CD4-positive, alpha-beta T cell (primary cell): ENCODE data around the gene AGAP1. TPM values are rescaled to one million over a fixed set of nuclear protein-coding genes. Genes with fewer than 3 reads are reported as not detected.

ENCODE experiments used
- ATAC-seq: fragments of 200-7000 bp; cut with Tn5 transposase; one replicate; pipeline ENCODE4 v1.10.0; 2022; ENCODE audit warnings: mild to moderate bottlenecking; ENCODE audit not compliant: poor library complexity
- CTCF ChIA-PET: fragments of 350-600 bp; sonication (Branson Sonifier 250); formaldehyde crosslinking; loops from one replicate; lab custom pipeline; 2021; ENCODE audit warnings: antibody characterized with exemption, inconsistent platforms; lab: Charles Lee
- POLR2A ChIA-PET: fragments of 350-600 bp; sonication (Branson Sonifier 250); formaldehyde crosslinking; loops from one replicate; lab custom pipeline; 2021; ENCODE audit warnings: antibody characterized with exemption, inconsistent platforms; lab: Charles Lee
- DNase-seq, 14 experiments: peaks; one replicate each; pipeline ENCODE4 v3.0.0-alpha.2; 2013 to 2020; ENCODE audit warnings: mixed read lengths in 2 of 14
- H3K27ac ChIP-seq, 2 donors: one replicate each; pipeline versions ENCODE4 v1.5.1 to v1.7.0; 2013; ENCODE audit warnings: low read length in 2 of 2, low read depth in 1 of 2, mild to moderate bottlenecking in 1 of 2
- H3K27me3 ChIP-seq, 2 experiments: 1 replicate in 1 of 2; 2 replicates in 1 of 2; pipeline versions ENCODE4 v1.6.1 to v1.7.0; 2013; ENCODE audit warnings: low read length in 2 of 2, control low read depth in 1 of 2, mild to moderate bottlenecking in 1 of 2, moderate library complexity in 1 of 2; ENCODE audit not compliant: insufficient read depth in 2 of 2, control insufficient read depth in 1 of 2
- H3K36me3 ChIP-seq: one replicate; pipeline ENCODE4 v1.6.1; 2013; ENCODE audit warnings: low read length, control low read depth; ENCODE audit not compliant: insufficient read depth
- H3K4me1 ChIP-seq: one replicate; pipeline ENCODE4 v1.6.1; 2013; ENCODE audit warnings: low read length, control low read depth; ENCODE audit not compliant: insufficient read depth
- H3K4me3 ChIP-seq: one replicate; pipeline ENCODE4 v1.5.1; 2013; ENCODE audit warnings: mild to moderate bottlenecking, low read length, moderate library complexity
- H3K9me3 ChIP-seq, 2 experiments: 1 replicate in 1 of 2; 2 replicates in 1 of 2; pipeline versions ENCODE4 v1.6.1 to v1.7.0; 2013; ENCODE audit warnings: low read length in 2 of 2, mild to moderate bottlenecking in 2 of 2, control low read depth in 1 of 2, moderate library complexity in 1 of 2; ENCODE audit not compliant: control insufficient read depth in 1 of 2, insufficient read depth in 1 of 2
- H3K27ac Mint-ChIP-seq: one replicate; pipeline ENCODE4 v1.8.0; 2020; ENCODE audit warnings: mixed read lengths
- H3K27me3 Mint-ChIP-seq: one replicate; pipeline ENCODE4 v1.8.0; 2021; ENCODE audit warnings: mixed read lengths
- H3K36me3 Mint-ChIP-seq: one replicate; pipeline ENCODE4 v1.8.0; 2021; ENCODE audit warnings: low read depth, mixed read lengths
- H3K4me1 Mint-ChIP-seq: one replicate; pipeline ENCODE4 v1.8.0; 2021; ENCODE audit warnings: low read depth, mixed read lengths
- H3K4me3 Mint-ChIP-seq: one replicate; pipeline ENCODE4 v1.8.0; 2020; ENCODE audit warnings: mild to moderate bottlenecking, mixed read lengths
- H3K9me3 Mint-ChIP-seq: one replicate; pipeline ENCODE4 v1.8.0; 2020; ENCODE audit warnings: mixed read lengths
- CTCF ChIP-seq: fragments of 200-600 bp; IDR thresholded peaks from one replicate; pipeline ENCODE4 v1.8.0; 2022; ENCODE audit warnings: antibody characterized with exemption, mild to moderate bottlenecking
- intact Hi-C, 2 experiments: fragments of 100-400 bp; cut with DNase I in 1 of 2; cut with micrococcal nuclease in 1 of 2; formaldehyde crosslinking; loops; one replicate each; pipeline versions ENCODE4 v1.15.1 to v1.9.0; 2023 to 2025; cut with DNase I, micrococcal nuclease
- total RNA-seq, 174 experiments: library from RNA in 2 of 174; stranded (reverse) in 2 of 174; gene quantifications; one replicate each; pipeline ENCODE4 v1.2.3 and lab custom pipeline; 2021 to 2026

The AGAP1 gene
- total RNA-seq, 2 experiments from 2014 or later = 2.6 to 3.1 TPM

GRCh38 chr2:235960716-235961640 lies 467.1 kb downstream of the AGAP1 start:
- no peaks in the 10 kb centered on the region for H3K36me3 ChIP-seq
- H3K9me3 ChIP-seq = peaks cover 0 to 4% of the 10 kb centered on the region in 2 experiments
- no peak overlapping the region for H3K27ac ChIP-seq
- Mint-ChIP-seq H3K9me3 (no peaks in the 10 kb centered on the region), H3K4me1 (no peaks in the 10 kb centered on the region), H3K27ac (no peak overlapping the region), H3K4me3 (no peak overlapping the region), H3K36me3 (no peaks in the 10 kb centered on the region), H3K27me3 (peaks cover 31% of the 10 kb centered on the region)
- H3K4me3 ChIP-seq = no peak overlapping the region
- intact Hi-C loops = no loop called here
- H3K27me3 ChIP-seq = no peaks in the 10 kb centered on the region
- no peak for ATAC-seq
- TF ChIP-seq CTCF = no peak
- ChIA-PET CTCF (no interaction called here), POLR2A (no interaction called here)
- no peaks in the 10 kb centered on the region for H3K4me1 ChIP-seq
- DNase-seq = no peak

- POLR2A ChIA-PET = no interaction called here
- Histone ChIP-seq H3K9me3 (peaks cover 0 to 4% of the 10 kb centered on the region in 2 experiments), H3K4me1 (no peaks in the 10 kb centered on the region), H3K27me3 (no peaks in the 10 kb centered on the region), H3K27ac (no peak overlapping the region), H3K4me3 (no peak overlapping the region), H3K36me3 (no peaks in the 10 kb centered on the region)
- no peak for TF ChIP-seq CTCF
- intact Hi-C loops = no loop called here
- H3K27me3 Mint-ChIP-seq = peaks cover 26% of the 10 kb centered on the region
- no peaks in the 10 kb centered on the region for H3K36me3 Mint-ChIP-seq
- H3K9me3 Mint-ChIP-seq = no peaks in the 10 kb centered on the region
- H3K4me3 Mint-ChIP-seq = no peak overlapping the region
- no peak overlapping the region for H3K27ac Mint-ChIP-seq
- CTCF ChIA-PET = no interaction called here
- DNase-seq (peak in 1 of 14 experiments; percentile 6), ATAC-seq (no peak)
- no peaks in the 10 kb centered on the region for H3K4me1 Mint-ChIP-seq
Measured at GRCh38 chr2:235961711-235962110, 467.9 kb downstream of the AGAP1 start.

- H3K4me1 Mint-ChIP-seq = no peaks in the 10 kb centered on the region
- no peaks in the 10 kb centered on the region for H3K36me3 Mint-ChIP-seq
- H3K27ac Mint-ChIP-seq = no peak overlapping the region
- no peak overlapping the region for H3K4me3 ChIP-seq
- H3K4me3 Mint-ChIP-seq = no peak overlapping the region
- no peak for TF ChIP-seq CTCF
- H3K36me3 ChIP-seq = no peaks in the 10 kb centered on the region
- H3K4me1 ChIP-seq = no peaks in the 10 kb centered on the region
- no peak for ATAC-seq
- peaks cover 0 to 11% of the 10 kb centered on the region in 2 experiments for H3K9me3 ChIP-seq
- H3K27me3 Mint-ChIP-seq = peaks cover 19% of the 10 kb centered on the region
- H3K9me3 Mint-ChIP-seq = no peaks in the 10 kb centered on the region
- H3K27ac ChIP-seq = no peak overlapping the region
- ChIA-PET CTCF (no interaction called here), POLR2A (no interaction called here)
- DNase-seq = peak in 1 of 14 experiments; percentile 12
- intact Hi-C loops = no loop called here
- no peaks in the 10 kb centered on the region for H3K27me3 ChIP-seq
Measured at GRCh38 chr2:235963853-235964577, 470.2 kb downstream of the AGAP1 start.
